Rectal smooth muscle tissue (tissue), 1 donor: ENCODE results near the gene DTX4.

ENCODE experiments used
- H3K27ac ChIP-seq: one replicate; pipeline ENCODE4 v1.7.0; 2013; ENCODE audit warnings: low read depth, low read length, inconsistent platforms
- H3K27me3 ChIP-seq: one replicate; pipeline ENCODE4 v1.7.0; 2013; ENCODE audit warnings: low read length; ENCODE audit not compliant: control insufficient read depth, insufficient read depth
- H3K36me3 ChIP-seq: one replicate; pipeline ENCODE4 v1.7.0; 2013; ENCODE audit warnings: low read length; ENCODE audit not compliant: control insufficient read depth, insufficient read depth
- H3K4me1 ChIP-seq: one replicate; pipeline ENCODE4 v1.7.0; 2013; ENCODE audit warnings: low read length; ENCODE audit not compliant: control insufficient read depth, insufficient read depth
- H3K4me3 ChIP-seq: one replicate; pipeline ENCODE4 v1.7.0; 2013; ENCODE audit warnings: low read length
- H3K9ac ChIP-seq: one replicate; pipeline ENCODE4 v1.7.0; 2013; ENCODE audit warnings: low read length

The DTX4 gene

DNA sequence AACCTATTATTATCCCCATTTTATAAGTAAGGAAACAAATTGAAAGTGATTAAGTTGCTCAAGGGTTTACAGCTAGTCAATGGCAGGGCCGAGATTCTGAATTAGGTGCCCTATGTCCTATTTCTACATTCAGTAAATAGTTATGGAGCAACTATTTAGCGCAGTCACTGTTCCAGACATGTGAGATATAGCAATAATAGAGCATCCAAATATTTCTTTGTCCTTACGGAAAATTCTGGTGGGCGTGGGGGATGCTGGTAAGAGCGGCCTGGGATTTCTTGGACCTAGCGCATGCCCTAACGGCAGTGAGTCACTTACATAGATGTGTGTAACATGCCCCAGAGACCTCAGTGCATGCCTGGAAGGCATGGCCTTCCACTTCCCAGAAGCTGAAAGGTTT is 4.4 kb downstream of the DTX4 start:
- Histone ChIP-seq H3K4me3 (no peak overlapping the region), H3K36me3 (no peaks in the 10 kb centered on the region), H3K27me3 (no peaks in the 10 kb centered on the region), H3K9ac (no peak overlapping the region), H3K27ac (no peak overlapping the region), H3K4me1 (peaks cover 2% of the 10 kb centered on the region)

DNA sequence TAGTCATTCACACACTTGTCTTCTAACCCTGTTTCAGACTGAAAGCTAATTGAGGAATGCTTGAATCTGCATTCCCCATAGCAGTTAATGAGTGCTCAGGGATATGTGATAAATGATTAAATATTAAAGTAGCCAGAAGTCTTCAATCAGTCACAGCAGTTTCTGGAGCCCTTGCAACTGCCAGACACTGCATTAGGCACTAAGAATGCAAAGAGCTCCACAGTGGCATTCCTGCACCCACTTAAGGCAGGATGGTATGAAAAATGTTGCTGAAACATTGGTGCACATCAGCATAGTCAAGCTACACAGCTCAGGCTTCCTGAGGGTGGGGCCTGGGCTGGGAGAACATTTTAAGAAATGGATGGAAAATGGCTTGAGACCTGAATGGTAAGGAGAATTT is 6.5 kb downstream of the DTX4 start:
- Histone ChIP-seq H3K9ac (no peak overlapping the region), H3K4me1 (no peaks in the 10 kb centered on the region), H3K27me3 (no peaks in the 10 kb centered on the region), H3K36me3 (peaks cover 6% of the 10 kb centered on the region), H3K27ac (no peak overlapping the region), H3K4me3 (no peak overlapping the region)

DNA sequence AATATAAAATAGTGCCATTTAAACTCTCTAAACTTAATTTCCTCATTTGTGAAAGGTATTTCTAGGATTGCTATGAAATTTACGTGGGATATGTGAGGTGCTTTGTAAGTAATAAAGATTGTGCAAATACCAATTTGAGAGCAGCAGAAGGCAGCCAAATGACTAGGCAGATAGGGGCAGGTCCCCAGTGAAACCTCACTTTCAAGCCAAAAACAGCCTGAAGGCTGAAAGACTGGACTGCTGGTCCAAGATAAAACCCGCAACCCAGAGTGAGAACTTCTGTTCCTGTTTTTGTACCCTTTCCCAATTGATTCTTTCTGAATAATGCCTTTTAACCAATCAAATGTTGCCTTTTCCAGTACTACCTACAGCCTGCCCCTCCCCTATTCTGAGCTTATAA is 7.2 kb downstream of the DTX4 start:
- Histone ChIP-seq H3K36me3 (peaks cover 6% of the 10 kb centered on the region), H3K4me1 (no peaks in the 10 kb centered on the region), H3K27ac (no peak overlapping the region), H3K4me3 (no peak overlapping the region), H3K9ac (no peak overlapping the region), H3K27me3 (no peaks in the 10 kb centered on the region)

DNA sequence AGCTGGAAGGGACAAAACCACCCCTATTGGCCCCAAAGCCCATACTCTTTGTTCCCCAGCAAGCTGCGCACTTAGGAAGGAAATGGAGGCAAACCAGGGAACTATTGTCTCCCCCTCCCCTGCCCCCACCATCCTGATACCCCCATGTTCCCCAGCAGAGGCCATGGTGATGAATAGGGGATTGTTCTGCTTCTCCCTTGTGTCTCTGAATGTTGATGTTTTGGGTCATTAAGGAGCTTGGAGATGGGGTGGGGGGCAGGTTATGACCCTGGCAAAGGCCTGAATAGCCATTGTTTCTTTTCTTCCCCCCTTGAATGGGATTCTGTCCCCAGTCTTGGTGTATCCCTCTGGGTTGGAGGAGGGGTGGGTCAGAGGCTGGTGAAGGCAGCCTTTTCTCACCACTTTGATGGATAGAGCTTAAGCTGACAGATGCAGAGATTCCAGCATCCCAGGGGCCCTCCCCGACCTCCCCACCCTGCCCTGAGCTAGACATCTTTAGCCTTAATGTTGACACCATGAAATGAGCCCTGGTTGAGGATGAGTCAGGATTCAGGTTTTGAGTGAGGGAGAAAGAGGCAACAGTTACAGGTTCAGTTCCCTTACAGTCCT is 8.3 kb downstream of the DTX4 start:
- Histone ChIP-seq H3K9ac (no peak overlapping the region), H3K4me3 (no peak overlapping the region), H3K27ac (no peak overlapping the region), H3K27me3 (no peaks in the 10 kb centered on the region), H3K36me3 (peaks cover 6% of the 10 kb centered on the region), H3K4me1 (no peaks in the 10 kb centered on the region)

DNA sequence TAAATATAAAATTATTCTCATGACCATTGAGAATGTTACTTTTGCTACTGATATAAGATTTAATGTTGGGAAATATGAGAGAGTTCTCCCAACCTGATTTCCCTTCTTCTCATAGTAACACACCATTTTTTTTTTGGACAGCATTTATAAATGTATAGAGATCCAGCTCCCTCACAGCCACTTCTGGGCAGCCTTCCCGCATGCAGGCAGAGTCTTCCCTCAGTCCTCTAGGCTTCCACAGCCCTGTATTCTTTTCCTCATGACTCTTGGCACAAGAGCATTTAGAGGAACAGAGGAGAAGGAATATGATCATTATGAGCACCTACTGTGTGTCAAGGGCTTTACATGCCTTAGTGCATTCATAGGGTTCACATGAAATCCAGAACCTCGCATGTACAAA is 9.0 kb downstream of the DTX4 start:
- Histone ChIP-seq H3K27ac (no peak overlapping the region), H3K36me3 (peaks cover 6% of the 10 kb centered on the region), H3K9ac (no peak overlapping the region), H3K27me3 (no peaks in the 10 kb centered on the region), H3K4me3 (no peak overlapping the region), H3K4me1 (no peaks in the 10 kb centered on the region)

DNA sequence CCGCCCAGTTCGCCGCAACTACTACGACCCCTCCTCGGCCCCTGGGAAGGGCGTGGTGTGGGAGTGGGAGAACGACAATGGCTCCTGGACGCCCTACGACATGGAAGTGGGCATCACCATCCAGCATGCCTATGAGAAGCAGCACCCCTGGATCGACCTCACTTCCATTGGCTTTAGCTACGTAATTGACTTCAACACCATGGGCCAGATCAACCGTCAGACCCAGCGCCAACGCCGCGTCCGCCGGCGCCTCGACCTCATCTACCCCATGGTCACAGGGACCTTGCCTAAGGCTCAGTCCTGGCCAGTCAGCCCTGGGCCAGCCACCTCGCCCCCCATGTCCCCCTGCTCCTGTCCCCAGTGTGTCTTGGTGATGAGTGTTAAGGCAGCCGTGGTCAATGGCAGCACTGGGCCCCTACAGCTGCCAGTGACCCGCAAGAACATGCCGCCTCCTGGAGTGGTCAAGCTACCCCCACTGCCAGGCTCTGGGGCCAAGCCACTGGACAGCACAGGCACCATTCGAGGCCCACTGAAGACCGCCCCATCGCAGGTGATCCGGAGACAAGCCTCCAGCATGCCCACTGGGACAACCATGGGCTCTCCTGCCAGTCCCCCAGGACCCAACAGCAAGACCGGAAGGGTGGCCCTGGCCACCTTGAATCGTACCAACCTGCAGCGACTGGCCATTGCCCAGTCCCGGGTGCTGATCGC is 10.0 kb downstream of the DTX4 start:
- no peaks in the 10 kb centered on the region for H3K4me1 ChIP-seq
- peaks cover 6% of the 10 kb centered on the region for H3K36me3 ChIP-seq
- no peak overlapping the region for H3K4me3 ChIP-seq
- no peak overlapping the region for H3K9ac ChIP-seq
- no peak overlapping the region for H3K27ac ChIP-seq
- no peaks in the 10 kb centered on the region for H3K27me3 ChIP-seq

DNA sequence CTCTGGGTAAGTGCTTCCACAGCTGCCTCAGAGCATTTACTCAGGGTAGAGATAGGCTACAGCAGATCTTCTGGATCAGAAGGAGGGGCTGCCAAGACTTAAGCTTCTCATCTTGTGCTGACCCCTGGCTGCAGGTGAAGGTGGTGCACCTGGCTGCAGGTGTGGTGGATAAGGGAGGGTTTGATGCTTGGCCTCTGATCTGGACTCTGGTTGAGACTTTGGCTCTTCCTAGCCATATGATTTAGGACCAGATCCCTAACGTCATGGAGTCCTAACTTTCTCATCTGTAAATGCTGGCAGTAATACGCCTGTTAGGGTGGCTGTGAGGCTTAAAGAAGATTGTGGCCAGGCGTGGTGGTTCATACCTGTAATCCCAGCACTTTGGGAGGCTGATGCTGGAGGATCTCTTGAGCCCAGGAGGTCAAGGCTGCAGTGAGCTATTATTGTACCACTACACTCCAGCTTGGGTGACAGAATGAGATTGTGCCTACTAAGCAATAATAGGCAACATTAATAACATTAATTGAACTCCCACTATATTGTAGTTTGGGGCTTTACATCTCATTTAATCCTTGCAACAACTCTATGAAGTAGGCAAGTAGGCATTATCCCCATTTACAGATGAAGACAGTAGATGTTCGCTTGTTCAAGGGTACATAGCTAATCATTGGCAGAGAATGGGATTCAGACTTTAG is 10.7 kb downstream of the DTX4 start:
- Histone ChIP-seq H3K9ac (no peak overlapping the region), H3K4me1 (no peaks in the 10 kb centered on the region), H3K36me3 (peaks cover 6% of the 10 kb centered on the region), H3K27me3 (no peaks in the 10 kb centered on the region), H3K4me3 (no peak overlapping the region), H3K27ac (no peak overlapping the region)

DNA sequence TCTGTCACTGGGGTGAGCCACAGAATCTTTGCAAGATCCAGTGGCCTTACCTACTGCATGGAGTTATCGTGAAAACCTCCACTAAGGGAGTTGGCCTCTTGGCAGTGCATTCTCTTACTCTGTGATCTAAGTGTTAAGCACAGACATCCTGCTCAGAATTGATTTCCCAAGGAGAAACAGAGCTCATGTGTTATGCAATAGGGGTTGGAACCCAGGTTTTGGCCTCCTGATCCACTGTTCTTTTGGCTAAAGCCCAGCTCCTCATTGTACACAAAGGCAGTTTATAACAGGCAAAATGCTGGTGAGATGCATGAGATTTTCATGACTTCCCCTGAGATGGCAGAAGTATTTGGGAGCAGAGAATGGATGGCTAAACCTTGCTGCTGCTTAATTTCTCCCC is 11.8 kb downstream of the DTX4 start:
- Histone ChIP-seq H3K27ac (no peak overlapping the region), H3K27me3 (no peaks in the 10 kb centered on the region), H3K36me3 (peaks cover 7% of the 10 kb centered on the region), H3K4me3 (peak overlapping the region; percentile 10), H3K9ac (no peak overlapping the region), H3K4me1 (no peaks in the 10 kb centered on the region)

DNA sequence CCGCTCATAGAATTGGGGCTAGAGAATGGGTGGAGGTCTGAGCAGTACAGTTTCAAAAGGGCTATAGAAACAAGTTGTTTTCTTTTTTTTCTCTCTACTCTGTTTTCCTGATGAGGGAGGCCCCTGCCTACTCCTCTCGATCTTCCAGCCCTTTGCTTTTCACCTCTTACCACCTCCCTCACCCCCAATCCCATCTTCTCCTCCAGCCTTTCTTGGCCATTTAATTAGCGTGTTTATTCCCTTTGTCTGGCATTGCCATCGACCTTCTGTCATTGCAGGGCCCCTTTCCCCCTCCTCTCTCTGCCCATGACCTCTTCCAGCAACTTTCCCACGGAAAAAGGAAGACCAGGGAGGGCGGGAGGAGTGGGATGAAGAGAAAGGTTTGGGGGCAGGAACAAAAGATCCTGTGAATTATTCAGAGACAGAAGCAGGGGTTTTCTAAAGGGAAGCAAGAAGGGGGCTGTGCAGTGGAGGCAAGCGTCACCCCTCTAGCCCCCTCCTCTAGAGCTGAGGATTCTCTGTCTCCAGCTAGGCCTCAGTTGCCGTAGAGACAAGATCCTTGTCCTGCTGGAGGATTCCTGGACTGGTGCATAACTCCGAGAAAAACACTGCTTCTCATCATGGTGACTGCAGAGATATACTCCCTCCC is 12.9 kb downstream of the DTX4 start:
- peaks cover 11% of the 10 kb centered on the region for H3K36me3 ChIP-seq
- H3K9ac ChIP-seq, result no peak overlapping the region
- H3K4me3 ChIP-seq, result no peak overlapping the region
- no peak overlapping the region for H3K27ac ChIP-seq
- H3K4me1 ChIP-seq, result no peaks in the 10 kb centered on the region
- no peaks in the 10 kb centered on the region for H3K27me3 ChIP-seq

DNA sequence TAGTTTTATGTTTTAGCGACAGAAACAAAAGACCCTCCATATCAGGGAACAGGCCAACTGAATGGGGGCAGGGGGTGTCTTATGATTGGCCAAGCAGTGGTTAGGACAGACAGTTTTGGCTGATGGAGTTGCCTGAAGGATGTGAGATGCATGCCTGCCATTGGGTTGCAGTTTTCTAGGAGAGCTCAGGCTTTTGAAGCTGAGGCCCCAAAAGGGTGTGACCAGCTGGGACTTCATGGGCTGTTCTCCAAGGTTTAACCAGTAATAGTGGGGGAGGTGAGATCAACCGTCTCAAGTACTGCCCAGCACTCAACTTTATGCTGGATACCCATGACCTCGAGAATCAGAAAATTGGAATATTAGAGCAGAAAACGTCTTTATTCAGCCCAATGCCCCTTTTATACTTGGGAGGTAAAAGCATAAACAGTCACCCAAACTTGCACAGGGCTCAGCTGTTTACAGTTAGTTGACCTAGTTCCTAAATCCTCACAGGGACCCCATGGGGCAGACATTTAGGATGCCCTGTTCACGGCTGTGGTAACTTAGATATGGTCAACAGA is 13.5 kb downstream of the DTX4 start:
- no peaks in the 10 kb centered on the region for H3K4me1 ChIP-seq
- no peak overlapping the region for H3K27ac ChIP-seq
- H3K27me3 ChIP-seq, result no peaks in the 10 kb centered on the region
- H3K4me3 ChIP-seq, result peak overlapping the region; percentile 57
- H3K36me3 ChIP-seq, result peaks cover 11% of the 10 kb centered on the region
- no peak overlapping the region for H3K9ac ChIP-seq

DNA sequence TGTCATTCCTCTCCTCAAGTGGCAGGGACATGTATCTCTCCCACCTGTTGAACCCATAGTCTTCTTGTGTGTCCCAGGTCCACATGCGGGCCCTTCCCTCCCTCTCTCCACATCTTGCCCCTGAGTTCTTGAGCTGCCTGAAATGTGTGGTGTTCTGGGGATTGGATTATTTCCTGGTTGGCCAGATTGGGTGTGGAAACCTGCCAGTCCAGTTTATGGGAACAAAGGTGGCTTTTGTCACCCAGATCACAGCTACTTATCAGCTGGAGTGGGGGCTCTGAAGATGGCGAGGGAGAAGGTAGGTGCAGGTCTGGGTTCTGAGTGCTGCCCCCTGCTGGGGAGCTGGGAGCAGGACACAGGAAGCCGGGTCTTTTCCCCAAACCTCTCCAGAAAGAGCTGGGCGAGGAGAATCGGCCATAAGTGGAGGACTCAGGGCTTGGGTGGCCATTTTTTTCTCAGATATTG is 14.2 kb downstream of the DTX4 start:
- Histone ChIP-seq H3K36me3 (peaks cover 11% of the 10 kb centered on the region), H3K27ac (no peak overlapping the region), H3K4me3 (peak overlapping the region; percentile 57), H3K27me3 (no peaks in the 10 kb centered on the region), H3K4me1 (no peaks in the 10 kb centered on the region), H3K9ac (no peak overlapping the region)

DNA sequence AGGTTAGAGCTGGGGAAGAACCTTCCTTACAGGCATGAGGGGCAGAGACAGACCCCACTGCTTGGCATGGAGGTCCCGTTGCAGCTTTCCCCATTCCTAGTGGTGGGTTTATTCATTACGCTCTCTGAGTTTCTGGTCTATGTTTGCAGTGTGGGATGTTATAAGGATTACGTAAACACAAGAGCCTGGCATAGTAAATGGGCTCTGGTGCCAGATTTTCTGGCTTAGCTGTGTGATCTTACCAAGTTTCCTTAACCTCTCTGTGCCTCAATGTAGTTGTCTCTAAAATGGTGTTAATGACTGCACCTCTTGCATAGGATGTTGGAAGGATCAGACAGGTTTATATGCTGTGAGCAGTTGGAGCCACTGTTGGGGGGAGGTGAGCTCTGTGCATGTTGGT is 15.1 kb downstream of the DTX4 start:
- Histone ChIP-seq H3K27ac (no peak overlapping the region), H3K36me3 (peaks cover 10% of the 10 kb centered on the region), H3K4me3 (no peak overlapping the region), H3K9ac (no peak overlapping the region), H3K27me3 (no peaks in the 10 kb centered on the region), H3K4me1 (no peaks in the 10 kb centered on the region)
